Ishikawa (cell line): ENCODE data around the gene HOXA4.

Experiments used
- CEBPB ChIP-seq: IDR thresholded peaks from 2 replicates; pipeline ENCODE4 v1.6.1; 2012
- CREB1 ChIP-seq: IDR thresholded peaks from 2 replicates; pipeline ENCODE4 v1.6.1; 2012; ENCODE audit warnings: low read depth
- FOXM1 ChIP-seq: IDR thresholded peaks from 2 replicates; pipeline ENCODE4 v1.6.1; 2012; ENCODE audit warnings: low read depth, borderline replicate concordance
- TAF1 ChIP-seq: IDR thresholded peaks from 2 replicates; pipeline ENCODE4 v1.6.1; 2012; ENCODE audit warnings: low read depth, mild to moderate bottlenecking
- TEAD4 ChIP-seq: IDR thresholded peaks from 2 replicates; pipeline ENCODE4 v1.6.1; 2012
- YY1 ChIP-seq: IDR thresholded peaks from 2 replicates; pipeline ENCODE4 v1.6.1; 2012; ENCODE audit warnings: low read depth
- TF ChIP-seq, protein P1 (sequence below): IDR thresholded peaks from 2 replicates; pipeline ENCODE4 v1.6.1; 2012
- TF ChIP-seq, protein P2 (sequence below): IDR thresholded peaks from 2 replicates; pipeline ENCODE4 v1.6.1; 2012

DNA sequence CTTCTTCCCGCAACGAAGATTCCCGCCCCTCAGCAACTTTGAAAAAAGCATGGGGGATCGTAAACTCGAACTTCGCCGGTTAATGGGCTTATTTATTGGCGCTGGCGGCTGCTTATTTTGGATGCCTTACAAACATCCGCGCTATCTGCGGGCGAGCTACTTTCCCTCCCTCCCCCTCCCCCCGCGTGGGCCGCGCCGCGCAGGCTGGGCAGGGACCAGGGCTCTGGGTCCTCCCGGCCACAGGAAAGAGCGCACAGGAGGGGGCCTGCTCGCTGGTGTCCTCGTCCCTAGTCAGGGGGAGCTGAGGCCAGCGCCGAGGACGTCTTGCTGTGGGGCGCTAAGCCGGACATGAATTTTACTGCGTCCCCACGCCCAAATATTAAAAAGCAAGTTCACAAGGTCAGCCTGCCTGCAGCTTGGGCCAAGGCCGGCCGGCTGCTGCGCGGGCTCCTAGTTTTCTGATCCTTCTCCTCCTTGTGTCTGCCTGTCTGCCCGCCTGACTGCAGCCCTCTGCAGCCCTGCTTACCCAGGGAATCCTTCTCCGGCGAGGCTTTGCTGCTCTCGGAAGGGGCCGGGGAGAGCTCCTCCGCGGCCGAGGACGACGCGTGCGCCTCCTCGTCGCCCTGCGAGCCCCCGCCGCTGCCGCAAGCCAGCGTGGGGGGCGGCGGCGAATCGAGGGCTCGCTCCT lies 42.4 kb upstream of the HOXA4 start:
- TF ChIP-seq CREB1: no peak
- TF ChIP-seq CEBPB: no peak
- no peak for TF ChIP-seq FOXM1
- TF ChIP-seq, protein P1, sequence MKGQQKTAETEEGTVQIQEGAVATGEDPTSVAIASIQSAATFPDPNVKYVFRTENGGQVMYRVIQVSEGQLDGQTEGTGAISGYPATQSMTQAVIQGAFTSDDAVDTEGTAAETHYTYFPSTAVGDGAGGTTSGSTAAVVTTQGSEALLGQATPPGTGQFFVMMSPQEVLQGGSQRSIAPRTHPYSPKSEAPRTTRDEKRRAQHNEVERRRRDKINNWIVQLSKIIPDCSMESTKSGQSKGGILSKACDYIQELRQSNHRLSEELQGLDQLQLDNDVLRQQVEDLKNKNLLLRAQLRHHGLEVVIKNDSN: no peak
- no peak; the same call in none of the 2 replicates for TF ChIP-seq TAF1
- TF ChIP-seq, protein P2, sequence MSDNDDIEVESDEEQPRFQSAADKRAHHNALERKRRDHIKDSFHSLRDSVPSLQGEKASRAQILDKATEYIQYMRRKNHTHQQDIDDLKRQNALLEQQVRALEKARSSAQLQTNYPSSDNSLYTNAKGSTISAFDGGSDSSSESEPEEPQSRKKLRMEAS: 0 out of 2 replicates have a peak, but pooled peaks have one; percentile 4
- TF ChIP-seq TEAD4: no peak
- TF ChIP-seq YY1: no peak
